Measurements from ENCODE around the gene TRPM8. TPM values are rescaled to one million over a fixed set of nuclear protein-coding genes. Genes with fewer than 3 reads are reported as not detected.

Gene TRPM8
- total and polyA plus RNA-seq, 2 of the 8 experiments (the other 6 are each of a cell fraction or from before 2014, with no cell fraction given): 0.18 to 0.54 TPM

DNA sequence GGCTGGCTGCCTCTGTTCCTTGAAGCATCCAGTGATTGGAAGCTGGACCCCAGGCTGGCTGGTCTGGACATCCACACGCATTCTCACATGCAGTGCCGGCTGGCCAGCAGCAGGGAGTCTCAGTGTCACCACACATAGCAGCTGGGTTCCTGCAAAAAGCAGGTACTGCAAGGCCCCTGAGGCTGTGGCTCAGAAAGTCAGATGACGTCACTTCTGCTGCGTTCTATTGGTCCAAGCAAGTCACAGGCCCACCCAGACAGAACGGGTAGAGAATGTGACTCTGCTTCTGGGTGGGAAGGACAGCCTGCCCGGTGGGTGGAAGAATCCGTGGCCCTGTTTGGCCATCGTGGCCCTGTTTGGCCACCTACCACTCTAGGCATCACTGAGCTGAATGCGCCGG lies 82.0 kb downstream of the TRPM8 start (continued):
- TF ChIP-seq TAF1 (IDR thresholded peaks at IDR 0.05; ENCODE audit: low read depth, low read length) (no peak), NRF1 (IDR thresholded peaks at IDR 0.05; ENCODE audit: low read depth, low read length) (no peak), POLR2A (IDR thresholded peaks at IDR 0.05; ENCODE audit: control extremely low read depth in 1 of 2, low read depth in 2 of 2, low read length in 2 of 2) (no peak), SRF (IDR thresholded peaks at IDR 0.05; ENCODE audit: low read depth, low read length) (no peak), GABPA (IDR thresholded peaks at IDR 0.05; ENCODE audit: borderline replicate concordance, insufficient read depth, low read length) (no peak), BCL11A (IDR thresholded peaks at IDR 0.05; ENCODE audit: low read depth in 2 of 2, low read length in 2 of 2) (no peak), ASH2L (IDR thresholded peaks at IDR 0.05; ENCODE audit: low read length) (no peak)
- TF ChIP-seq, protein P1, sequence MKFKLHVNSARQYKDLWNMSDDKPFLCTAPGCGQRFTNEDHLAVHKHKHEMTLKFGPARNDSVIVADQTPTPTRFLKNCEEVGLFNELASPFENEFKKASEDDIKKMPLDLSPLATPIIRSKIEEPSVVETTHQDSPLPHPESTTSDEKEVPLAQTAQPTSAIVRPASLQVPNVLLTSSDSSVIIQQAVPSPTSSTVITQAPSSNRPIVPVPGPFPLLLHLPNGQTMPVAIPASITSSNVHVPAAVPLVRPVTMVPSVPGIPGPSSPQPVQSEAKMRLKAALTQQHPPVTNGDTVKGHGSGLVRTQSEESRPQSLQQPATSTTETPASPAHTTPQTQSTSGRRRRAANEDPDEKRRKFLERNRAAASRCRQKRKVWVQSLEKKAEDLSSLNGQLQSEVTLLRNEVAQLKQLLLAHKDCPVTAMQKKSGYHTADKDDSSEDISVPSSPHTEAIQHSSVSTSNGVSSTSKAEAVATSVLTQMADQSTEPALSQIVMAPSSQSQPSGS (IDR thresholded peaks at IDR 0.05; ENCODE audit: low read length): no peak
